H54 (cell line): ENCODE data around the gene AUTS2.

Experiments
- DNase-seq: peaks from one replicate; pipeline ENCODE4 v3.0.0; 2011; ENCODE audit warnings: low spot score, mixed read lengths; ENCODE audit not compliant: insufficient read length
- FAIRE-seq: peaks from 3 replicates; lab custom pipeline; 2011; peaks lifted over from hg19 to GRCh38; lab: Jason Lieb, UNC
- POLR2A ChIP-seq: IDR thresholded peaks from 2 replicates; pipeline ENCODE4 v1.6.1; 2011; ENCODE audit warnings: low read depth, mild to moderate bottlenecking, low read length

Gene AUTS2

DNA sequence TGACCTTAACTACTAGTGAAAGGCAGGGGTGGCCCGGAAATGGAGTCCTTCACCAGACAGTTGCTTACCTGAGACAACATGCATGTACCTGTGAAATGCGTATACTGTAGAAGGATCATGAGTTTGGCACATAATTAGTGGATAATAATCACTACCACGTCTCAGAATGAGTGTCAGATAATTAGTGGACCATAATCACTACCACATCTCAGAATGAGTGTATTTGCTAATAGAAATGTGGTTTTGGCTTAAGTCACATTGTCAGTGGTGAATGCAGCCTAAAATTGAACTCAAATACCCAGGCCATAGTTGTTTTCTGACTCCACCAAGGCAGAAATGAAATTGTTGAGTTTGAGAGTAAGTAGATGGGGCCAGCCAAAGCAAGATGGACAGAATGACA lies 1065.4 kb downstream of the AUTS2 start:
- DNase-seq (no peak), FAIRE-seq (no peak)
- no peak for TF ChIP-seq POLR2A

DNA sequence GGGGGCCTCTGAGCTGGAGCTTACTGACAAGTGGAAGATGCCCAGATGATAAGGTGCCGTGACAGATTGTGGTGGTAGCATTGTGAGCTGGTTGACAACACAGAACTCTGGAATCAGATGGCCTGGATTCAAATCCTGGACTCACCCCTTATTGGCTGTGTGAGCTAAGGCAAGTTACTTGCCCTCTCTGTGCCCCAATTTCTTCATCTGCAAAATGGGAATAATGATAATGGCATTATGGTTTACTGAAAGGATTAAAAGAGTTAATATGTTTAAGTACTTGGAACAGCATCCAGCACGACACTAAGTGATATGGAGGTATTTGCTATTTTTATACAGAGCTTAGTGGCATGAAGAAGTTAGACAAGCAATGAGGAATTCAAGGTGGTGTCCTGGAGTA lies 1067.7 kb downstream of the AUTS2 start:
- FAIRE-seq (no peak), DNase-seq (no peak)

DNA sequence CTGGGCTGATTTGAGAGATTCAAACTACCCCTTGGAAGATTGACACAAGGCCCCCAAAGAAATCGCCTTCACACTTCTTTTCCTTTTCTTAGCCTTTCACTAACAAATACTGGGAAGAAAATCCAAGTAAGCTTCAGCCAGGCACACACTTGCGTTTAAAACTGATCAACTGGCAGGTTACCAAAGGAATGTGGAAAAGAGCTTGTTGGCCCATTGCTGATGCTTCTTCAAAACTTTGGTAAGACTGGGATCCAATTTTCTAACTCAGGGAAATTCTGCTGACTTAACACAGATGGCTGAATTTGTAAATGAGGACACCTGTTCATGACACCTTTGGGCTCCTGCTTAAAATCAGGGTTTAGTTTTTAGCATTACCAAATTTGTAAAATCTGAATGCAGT lies 1069.1 kb downstream of the AUTS2 start:
- DNase-seq (no peak), FAIRE-seq (no peak)
- TF ChIP-seq POLR2A, result no peak

More for the DNA sequence above, 1067.7 kb downstream of the AUTS2 start:
- TF ChIP-seq POLR2A, result no peak

DNA sequence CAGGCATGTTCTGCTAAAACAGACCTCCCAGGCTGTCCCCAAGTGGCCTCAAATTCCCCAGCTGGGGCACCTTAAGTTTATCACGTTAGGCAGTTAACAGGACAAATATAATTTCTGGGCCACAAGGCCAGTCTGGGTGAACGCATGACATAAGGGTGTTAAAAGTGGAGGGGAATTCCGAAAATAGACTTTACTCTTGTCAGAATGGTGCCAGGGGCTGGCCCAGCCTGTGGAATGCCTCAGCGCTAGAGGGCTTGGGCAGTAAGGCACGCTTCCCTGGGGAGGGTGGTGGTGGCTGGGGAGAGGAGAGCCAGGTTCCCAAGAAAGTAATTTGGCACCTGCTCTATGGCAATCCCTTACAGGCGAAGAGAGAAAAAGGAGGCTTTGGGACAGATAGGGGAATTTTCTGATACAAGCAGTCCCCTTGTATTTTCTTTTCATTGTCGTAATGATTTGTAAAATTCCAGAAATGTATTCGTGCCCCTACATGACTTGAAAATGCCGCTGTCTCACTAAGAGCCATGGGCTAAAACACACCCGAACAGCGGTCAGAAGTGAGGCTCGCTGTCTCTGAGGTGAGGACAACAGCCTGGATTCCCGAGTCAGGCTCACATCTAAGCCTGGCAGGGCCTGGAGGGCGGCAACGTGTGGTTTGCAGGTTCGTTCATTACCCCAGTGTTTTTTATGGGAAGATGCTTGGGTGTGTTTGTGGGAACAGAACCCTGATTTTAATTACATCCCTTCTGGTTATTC lies 1070.5 kb downstream of the AUTS2 start:
- no peak for TF ChIP-seq POLR2A
- DNase-seq, result no peak
- FAIRE-seq, result no peak

DNA sequence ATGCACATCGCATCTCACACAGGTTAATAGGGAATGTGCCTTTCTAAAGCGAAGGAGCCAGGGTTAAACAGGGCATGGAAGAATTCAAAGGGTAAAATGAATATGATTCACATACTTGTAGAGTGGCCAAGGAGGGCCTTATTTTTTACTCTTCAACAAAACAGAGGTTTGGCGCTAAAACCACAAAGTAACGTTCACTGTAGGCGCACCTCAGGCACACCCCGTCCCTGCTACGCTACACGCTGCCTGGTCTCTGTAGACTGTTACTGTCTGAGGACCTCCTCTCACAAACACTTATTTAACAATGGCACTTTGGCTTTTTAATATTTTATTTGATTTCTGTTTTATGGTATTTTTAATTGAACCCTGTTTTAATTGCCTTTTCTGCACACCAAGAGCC lies 1071.6 kb downstream of the AUTS2 start:
- TF ChIP-seq POLR2A, result no peak
- DNase-seq (no peak), FAIRE-seq (no peak)

DNA sequence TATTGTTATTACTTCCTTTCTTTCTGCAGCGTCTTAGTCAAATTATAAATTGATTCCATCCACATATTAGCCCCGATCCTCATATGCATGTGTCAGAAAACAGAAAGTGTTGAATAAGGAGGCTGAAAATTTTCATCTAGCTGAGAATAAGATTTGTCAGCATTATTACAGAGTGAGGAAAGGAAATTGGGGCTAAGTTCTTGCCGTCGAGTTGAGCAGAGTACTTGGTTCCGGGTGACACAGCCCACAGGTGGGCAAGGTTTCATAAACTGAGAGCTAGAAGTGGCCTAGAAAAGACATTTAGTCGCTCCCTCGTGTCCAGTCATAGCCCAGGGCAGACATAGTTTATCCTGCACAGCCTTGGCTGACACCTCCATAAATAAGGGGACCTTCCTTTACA lies 1072.0 kb downstream of the AUTS2 start:
- DNase-seq, result no peak
- FAIRE-seq, result no peak
- no peak for TF ChIP-seq POLR2A

DNA sequence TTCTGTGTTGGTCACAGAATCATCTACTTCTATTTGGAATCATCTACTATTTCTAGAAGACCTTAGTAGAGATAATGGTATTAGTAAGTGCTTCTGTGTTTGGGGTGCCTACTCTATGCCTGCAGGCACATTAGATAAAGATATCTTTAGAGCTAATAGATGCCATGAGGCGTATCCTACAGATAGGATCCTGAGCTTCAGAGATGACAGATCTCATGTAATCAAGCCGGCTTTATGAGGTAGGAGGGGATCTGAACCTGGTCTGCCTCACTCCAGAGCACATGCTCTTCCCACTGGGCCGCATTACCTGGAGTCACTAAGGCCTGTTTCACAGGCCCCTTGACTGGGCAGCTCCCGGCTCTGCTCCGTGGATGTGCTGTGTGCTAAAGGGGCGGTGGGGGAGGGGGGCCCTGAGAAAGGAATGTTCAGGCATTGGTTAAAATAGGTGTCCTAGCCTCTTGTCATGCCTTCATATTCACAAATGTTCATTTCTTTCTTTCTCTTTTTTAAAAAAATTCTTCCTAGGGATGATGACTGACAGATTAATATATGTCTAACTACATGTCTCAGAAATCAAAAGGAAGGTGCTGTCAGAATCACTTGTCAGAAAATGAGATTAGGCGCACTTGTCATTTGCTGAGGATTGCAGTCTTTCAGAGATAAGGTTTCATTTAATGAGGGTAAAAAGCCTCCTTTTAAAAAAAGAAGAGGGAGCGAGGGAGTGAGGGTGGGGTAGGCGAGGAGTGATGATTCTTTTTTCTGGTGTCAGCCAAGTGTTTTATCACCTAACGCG lies 1075.7 kb downstream of the AUTS2 start:
- no peak for TF ChIP-seq POLR2A
- FAIRE-seq, result no peak
- DNase-seq, result no peak

DNA sequence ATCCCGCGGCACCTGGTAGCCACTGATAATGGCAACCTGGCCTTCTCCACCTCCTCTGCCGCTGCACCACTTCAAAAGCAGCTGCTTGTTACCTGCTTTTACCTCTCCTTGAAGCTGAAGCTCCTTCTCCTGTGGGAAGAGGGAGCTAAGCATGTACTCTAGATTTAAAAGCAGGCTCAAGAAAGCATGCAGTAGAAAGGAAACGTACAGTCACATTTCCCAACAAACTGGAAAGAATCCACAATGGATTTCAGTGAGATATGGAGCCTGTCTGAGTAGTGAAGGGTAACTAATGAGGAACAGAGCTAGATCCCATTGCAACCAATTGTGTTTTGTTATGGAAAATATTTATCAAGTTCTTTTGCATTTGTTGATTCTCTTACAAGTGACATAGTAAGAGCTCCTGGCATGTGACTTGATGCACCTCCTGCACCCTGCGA lies 1076.3 kb downstream of the AUTS2 start:
- no peak for TF ChIP-seq POLR2A
- DNase-seq (no peak), FAIRE-seq (no peak)

DNA sequence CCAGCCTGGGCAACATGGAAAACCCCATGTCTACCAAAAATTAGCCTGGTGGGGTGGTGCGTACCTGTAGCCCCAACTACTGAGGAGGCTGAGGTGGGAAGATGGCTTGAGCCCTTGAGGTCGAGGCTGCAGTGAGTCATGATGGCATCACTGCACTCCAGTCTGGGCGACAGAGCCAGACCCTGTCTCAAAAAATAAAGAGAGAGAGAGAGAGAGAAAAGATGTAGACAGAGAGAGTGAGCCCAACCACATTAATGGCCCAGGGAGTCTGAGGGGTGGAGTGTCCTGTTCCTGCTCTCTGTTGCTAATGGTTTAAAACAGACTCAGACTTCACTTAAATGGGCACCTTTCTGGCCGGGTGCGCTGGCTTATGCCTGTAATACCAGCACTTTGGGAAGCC lies 1078.0 kb downstream of the AUTS2 start:
- no peak for TF ChIP-seq POLR2A
- DNase-seq (no peak), FAIRE-seq (no peak)

DNA sequence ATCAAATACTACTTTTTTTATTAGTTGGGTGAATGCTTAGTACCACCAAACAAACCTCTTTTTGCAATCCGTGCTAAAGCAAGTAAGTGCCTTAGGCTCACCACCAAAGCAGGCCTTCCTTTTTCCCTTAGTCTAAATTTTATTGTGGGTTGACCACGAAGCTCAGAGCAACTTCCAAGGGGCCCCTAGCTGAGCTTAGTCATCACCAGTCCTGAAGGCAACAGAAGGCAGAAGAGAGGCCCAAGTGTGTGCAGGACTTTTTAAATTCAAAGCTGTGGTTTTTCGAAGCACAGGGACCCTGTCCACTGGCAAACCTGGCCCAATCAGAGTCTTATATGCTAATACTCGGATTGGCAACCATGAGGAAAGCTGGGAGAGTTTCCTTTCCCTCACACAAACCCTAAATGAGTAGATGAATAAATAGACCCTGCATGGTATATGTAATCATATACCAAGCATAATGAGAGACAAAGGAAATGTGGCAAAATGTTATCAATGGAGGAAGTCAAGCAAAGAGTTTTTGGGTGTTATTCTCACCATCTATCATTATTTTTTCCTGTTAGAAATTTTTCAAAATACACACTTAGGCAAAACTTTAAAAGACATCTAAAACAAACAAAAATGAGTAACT lies 1080.5 kb downstream of the AUTS2 start:
- DNase-seq, result no peak
- TF ChIP-seq POLR2A, result no peak
- no peak for FAIRE-seq

DNA sequence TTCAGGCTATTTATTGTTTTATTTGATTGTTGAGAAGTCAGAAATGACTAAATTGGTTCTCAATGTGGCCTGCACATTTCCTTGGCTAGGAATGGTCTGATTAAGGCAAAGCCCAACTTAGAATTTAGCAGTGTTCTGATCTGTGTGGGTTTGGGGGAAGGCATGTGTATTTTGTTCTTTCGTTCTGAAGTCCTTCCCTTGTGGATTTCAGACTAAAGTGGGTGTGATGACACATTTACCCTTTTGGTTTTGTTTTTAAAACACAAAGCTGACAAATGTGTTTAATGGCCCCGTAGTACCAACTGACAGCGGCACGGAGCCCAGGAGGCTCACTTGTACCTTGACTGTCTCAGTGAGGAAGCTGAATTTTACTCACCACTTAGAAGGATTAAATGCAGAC lies 1081.4 kb downstream of the AUTS2 start:
- FAIRE-seq, result no peak
- no peak for DNase-seq
- no peak for TF ChIP-seq POLR2A

DNA sequence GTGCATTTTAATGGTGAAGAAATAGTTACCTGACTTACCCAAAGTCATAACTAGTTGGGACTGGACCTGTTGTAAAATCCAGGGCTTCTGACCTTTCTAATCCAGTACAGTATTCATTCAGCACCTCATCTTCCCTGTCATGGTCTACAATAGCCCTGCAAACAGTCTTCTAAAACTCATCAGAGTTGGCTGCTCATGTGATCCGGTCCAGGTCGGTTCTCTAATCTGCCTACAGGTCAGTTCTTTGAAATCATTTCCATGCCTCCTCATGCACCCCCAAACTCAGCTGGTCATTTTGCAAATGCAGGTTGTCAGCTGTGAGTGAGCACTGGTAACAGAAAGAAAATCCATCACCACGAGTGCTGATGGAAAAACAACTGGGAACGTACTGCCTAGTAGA lies 1082.0 kb downstream of the AUTS2 start:
- DNase-seq (no peak), FAIRE-seq (no peak)
- TF ChIP-seq POLR2A, result no peak

DNA sequence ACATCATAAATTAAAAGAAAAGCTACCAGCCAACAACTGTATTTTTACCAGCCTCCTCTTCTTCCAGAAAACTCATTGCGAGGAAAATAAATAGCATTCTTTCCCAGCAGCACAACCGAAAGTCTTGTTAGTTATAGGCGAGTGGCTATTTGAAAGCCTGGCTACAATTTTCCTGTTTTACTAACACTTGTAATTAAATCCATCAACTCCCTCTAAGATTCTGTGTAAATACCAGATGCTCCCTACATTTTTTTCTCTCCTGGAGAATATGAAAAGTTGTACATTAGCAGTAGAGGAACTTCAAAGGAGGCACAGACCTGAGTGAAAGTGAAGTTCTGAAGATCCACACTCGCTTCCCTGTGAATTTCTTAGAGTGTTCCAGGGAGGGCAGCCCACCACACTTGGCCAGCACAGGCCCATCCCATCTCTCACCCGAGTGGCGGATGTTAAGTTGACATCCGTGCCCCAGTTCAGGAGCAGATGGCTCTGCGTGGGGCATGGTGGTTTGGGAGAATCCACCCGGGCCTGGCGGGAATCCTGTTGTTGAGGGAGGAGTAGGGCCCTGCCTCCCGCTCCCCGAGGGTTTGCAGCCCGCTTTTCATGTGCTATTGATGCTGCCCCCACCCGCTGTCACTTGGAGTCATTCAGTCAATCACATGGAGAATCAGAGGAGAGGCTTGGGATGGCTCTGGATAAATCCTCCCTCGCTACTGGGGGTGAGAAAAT lies 1082.6 kb downstream of the AUTS2 start:
- DNase-seq (no peak), FAIRE-seq (no peak)
- TF ChIP-seq POLR2A, result no peak
